ENCODE measurements around the gene PPM1B. TPM values are rescaled to one million over a fixed set of nuclear protein-coding genes. Genes with fewer than 3 reads are reported as not detected.

Gene PPM1B
- 43.5 and 43.7 TPM in 2 replicates for total RNA-seq (2021)
- percentile 88 among the genes with signal in this experiment for Bru-seq, nascent RNA
- percentile 97 among the genes with signal in this experiment for BruChase-seq, experiment 1, labeled RNA remaining after a 2-hour chase
- percentile 96 among the genes with signal in this experiment for BruChase-seq, experiment 2, labeled RNA remaining after a 6-hour chase
- long read RNA-seq, transcript PPM1B-201 (6 exons, 2,606 nt): major isoform, 41 of 97 reads
- long read RNA-seq, transcript PPM1B-204 (6 exons, 3,877 nt): minor isoform, 39 of 97 reads
- long read RNA-seq, partial matches to known transcripts: 7 of 97 reads
- long read RNA-seq, other reads (novel, unspliced or antisense): 10 of 97 reads

- Histone ChIP-seq H3K27ac (ENCODE audit: low read depth, low read length, poor library complexity, severe bottlenecking) (peak within 1 kb of the TSS; percentile 94), H3K4me3 (ENCODE audit: low read depth, low read length, poor library complexity, severe bottlenecking) (peak within 1 kb of the TSS; percentile 94), H3K27me3 (replicated peaks; ENCODE audit: insufficient read depth, low read depth, low read length, poor library complexity) (no peaks in the 10 kb centered on the region), H3K36me3 (ENCODE audit: insufficient read depth, low read length, poor library complexity, severe bottlenecking) (no peaks in the 10 kb centered on the region), H3K9me3 (ENCODE audit: low read depth, low read length, poor library complexity, severe bottlenecking) (no peaks in the 10 kb centered on the region), H3K4me1 (ENCODE audit: insufficient read depth, low read length, poor library complexity, severe bottlenecking) (peaks cover 13% of the 10 kb centered on the region)
- DNase-seq (ENCODE audit: low spot score): no peak
- CTCF ChIA-PET: no interaction called here
- POLR2A ChIA-PET (ENCODE audit: low non-redundant PET): no interaction called here
- BruUV-seq (replicated peaks): no TSS peak
- intact Hi-C loops (cut with micrococcal nuclease; ENCODE audit: unreplicated experiment): loop anchor here (5.0 kb wide), 1 partner anchor 36 kb away; no protein-coding TSS in a partner anchor
- TF ChIP-seq EZH2 (IDR thresholded peaks at IDR 0.05; ENCODE audit: borderline replicate concordance, low read depth, low read length, poor library complexity, severe bottlenecking) (no peak), CTCF (conservative IDR thresholded peaks at IDR 0.05; ENCODE audit: low read depth, low read length) (no peak)
These were observed at the start of gene PPM1B for GRCh38 chr2:44168681-44169154. Gene PPM1B (plus strand): TSS chr2:44168875. CDS start chr2:44201200, 32,325 bp downstream.

DNA sequence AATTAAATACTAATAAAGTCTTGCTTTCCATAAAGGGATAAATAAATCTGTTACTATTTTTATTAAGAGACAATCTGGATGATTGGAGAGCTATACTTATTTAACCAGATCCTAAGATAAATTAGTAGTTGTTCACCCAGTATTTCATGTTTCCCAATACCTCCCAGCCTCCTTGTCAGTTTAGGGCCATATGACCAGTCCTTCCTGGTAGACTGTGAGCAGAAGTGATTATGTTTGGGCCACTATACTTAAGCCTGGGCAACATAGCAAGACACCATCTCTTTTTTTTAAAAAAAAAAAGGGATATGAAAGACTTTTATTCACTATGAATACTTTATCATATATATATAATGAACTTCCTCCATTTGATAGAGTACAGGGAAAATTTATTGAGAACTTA lies 48.8 kb upstream of the PPM1B start:
- Histone ChIP-seq H3K4me1 (ENCODE audit: insufficient read depth, low read length, poor library complexity, severe bottlenecking) (no peaks in the 10 kb centered on the region), H3K36me3 (ENCODE audit: insufficient read depth, low read length, poor library complexity, severe bottlenecking) (no peaks in the 10 kb centered on the region), H3K9me3 (ENCODE audit: low read depth, low read length, poor library complexity, severe bottlenecking) (no peaks in the 10 kb centered on the region), H3K27ac (ENCODE audit: low read depth, low read length, poor library complexity, severe bottlenecking) (no peak overlapping the region), H3K4me3 (ENCODE audit: low read depth, low read length, poor library complexity, severe bottlenecking) (no peak overlapping the region), H3K27me3 (replicated peaks; ENCODE audit: insufficient read depth, low read depth, low read length, poor library complexity) (no peaks in the 10 kb centered on the region)
- intact Hi-C loops (cut with micrococcal nuclease; ENCODE audit: unreplicated experiment): no loop called here
- TF ChIP-seq EZH2 (IDR thresholded peaks at IDR 0.05; ENCODE audit: borderline replicate concordance, low read depth, low read length, poor library complexity, severe bottlenecking) (no peak), CTCF (conservative IDR thresholded peaks at IDR 0.05; ENCODE audit: low read depth, low read length) (no peak)
- no peak for DNase-seq (ENCODE audit: low spot score)
- CTCF ChIA-PET: no interaction called here
- no TSS peak for BruUV-seq (replicated peaks)
- POLR2A ChIA-PET (ENCODE audit: low non-redundant PET): no interaction called here

- DNase-seq (ENCODE audit: low spot score): no peak
- no peaks in the 10 kb centered on the region for H3K27me3 ChIP-seq (replicated peaks; ENCODE audit: insufficient read depth, low read depth, low read length, poor library complexity)
- no TSS peak for BruUV-seq (replicated peaks)
- H3K9me3 ChIP-seq (ENCODE audit: low read depth, low read length, poor library complexity, severe bottlenecking): no peaks in the 10 kb centered on the region
- TF ChIP-seq EZH2 (IDR thresholded peaks at IDR 0.05; ENCODE audit: borderline replicate concordance, low read depth, low read length, poor library complexity, severe bottlenecking): no peak
- no peak overlapping the region for H3K4me3 ChIP-seq (ENCODE audit: low read depth, low read length, poor library complexity, severe bottlenecking)
- POLR2A ChIA-PET (ENCODE audit: low non-redundant PET): no interaction called here
- no peaks in the 10 kb centered on the region for H3K36me3 ChIP-seq (ENCODE audit: insufficient read depth, low read length, poor library complexity, severe bottlenecking)
- intact Hi-C loops (cut with micrococcal nuclease; ENCODE audit: unreplicated experiment): no loop called here
- no peaks in the 10 kb centered on the region for H3K4me1 ChIP-seq (ENCODE audit: insufficient read depth, low read length, poor library complexity, severe bottlenecking)
- H3K27ac ChIP-seq (ENCODE audit: low read depth, low read length, poor library complexity, severe bottlenecking): no peak overlapping the region
- CTCF ChIA-PET: no interaction called here
These were observed 48.2 kb upstream of the PPM1B start for GRCh38 chr2:44120428-44120827.

All from A673 (cell line).